ENCODE data around the gene LITAF. TPM values are rescaled to one million over a fixed set of nuclear protein-coding genes. Genes with fewer than 3 reads are reported as not detected.
"Not testable (repeated sequence)": the region's sequence is repeated elsewhere in the genome, so short reads cannot be mapped to it uniquely, and the experiment has no call there.

LITAF gene
- total RNA-seq, 3 donors from 2014 or later, result 68.4 to 127 (median 103) TPM

- Mint-ChIP-seq H3K36me3 (ENCODE audit: insufficient read depth) (peaks cover 25% of the 10 kb centered on the region), H3K4me3 (no peak overlapping the region), H3K9me3 (no peaks in the 10 kb centered on the region), H3K27me3 (ENCODE audit: low read depth) (no peaks in the 10 kb centered on the region), H3K4me1 (ENCODE audit: low read depth) (peaks cover 79% of the 10 kb centered on the region)
- peak in 1 of 2 donors; percentile 10 for ATAC-seq
- DNase-seq, result no peak
Observed at GRCh38 chr16:11563493-11564040, 23.2 kb downstream of the LITAF start.

GRCh38 chr16:11562941-11563340, 23.8 kb downstream of the LITAF start:
- Mint-ChIP-seq H3K4me3 (no peak overlapping the region), H3K36me3 (ENCODE audit: insufficient read depth) (peaks cover 24% of the 10 kb centered on the region), H3K9me3 (no peaks in the 10 kb centered on the region), H3K27me3 (ENCODE audit: low read depth) (no peaks in the 10 kb centered on the region), H3K4me1 (ENCODE audit: low read depth) (peaks cover 81% of the 10 kb centered on the region)
- ATAC-seq (no peak), DNase-seq (no peak)

GRCh38 chr16:11562411-11562810, 24.3 kb downstream of the LITAF start:
- H3K4me3 Mint-ChIP-seq, result peak overlapping the region; percentile 29
- no peaks in the 10 kb centered on the region for H3K27me3 Mint-ChIP-seq (ENCODE audit: low read depth)
- DNase-seq (no peak), ATAC-seq (no peak)
- peaks cover 24% of the 10 kb centered on the region for H3K36me3 Mint-ChIP-seq (ENCODE audit: insufficient read depth)
- H3K4me1 Mint-ChIP-seq (ENCODE audit: low read depth), result peaks cover 84% of the 10 kb centered on the region
- H3K9me3 Mint-ChIP-seq, result no peaks in the 10 kb centered on the region

- peaks cover 23% of the 10 kb centered on the region for H3K36me3 Mint-ChIP-seq (ENCODE audit: insufficient read depth)
- H3K4me3 Mint-ChIP-seq, result peak overlapping the region; percentile 80
- H3K4me1 Mint-ChIP-seq (ENCODE audit: low read depth), result peaks cover 85% of the 10 kb centered on the region
- ATAC-seq, result no peak
- no peaks in the 10 kb centered on the region for H3K27me3 Mint-ChIP-seq (ENCODE audit: low read depth)
- H3K9me3 Mint-ChIP-seq, result no peaks in the 10 kb centered on the region
- DNase-seq, result no peak
Observed at GRCh38 chr16:11561856-11562255, 24.9 kb downstream of the LITAF start.

GRCh38 chr16:11561454-11561805, 25.3 kb downstream of the LITAF start:
- Mint-ChIP-seq H3K36me3 (ENCODE audit: insufficient read depth) (peaks cover 23% of the 10 kb centered on the region), H3K9me3 (no peaks in the 10 kb centered on the region), H3K27me3 (ENCODE audit: low read depth) (no peaks in the 10 kb centered on the region), H3K4me1 (ENCODE audit: low read depth) (peaks cover 85% of the 10 kb centered on the region), H3K4me3 (peak overlapping the region; percentile 80)
- ATAC-seq, result no peak
- no peak for DNase-seq

- peaks cover 23% of the 10 kb centered on the region for H3K36me3 Mint-ChIP-seq (ENCODE audit: insufficient read depth)
- peak overlapping the region; percentile 80 for H3K4me3 Mint-ChIP-seq
- H3K4me1 Mint-ChIP-seq (ENCODE audit: low read depth), result peaks cover 85% of the 10 kb centered on the region
- ATAC-seq (peak; percentile 87 to 89), DNase-seq (peak; percentile 44)
- H3K9me3 Mint-ChIP-seq, result no peaks in the 10 kb centered on the region
- H3K27me3 Mint-ChIP-seq (ENCODE audit: low read depth), result no peaks in the 10 kb centered on the region
Observed at GRCh38 chr16:11560701-11561453, 25.8 kb downstream of the LITAF start.

GRCh38 chr16:11558308-11558823, 28.4 kb downstream of the LITAF start:
- H3K27me3 Mint-ChIP-seq (ENCODE audit: low read depth); ATAC-seq; H3K9me3 Mint-ChIP-seq; H3K4me3 Mint-ChIP-seq; DNase-seq: not testable (repeated sequence)
- Mint-ChIP-seq H3K36me3 (ENCODE audit: insufficient read depth) (peaks cover 28% of the 10 kb centered on the region), H3K4me1 (ENCODE audit: low read depth) (peaks cover 77% of the 10 kb centered on the region)

GRCh38 chr16:11557801-11558200, 28.9 kb downstream of the LITAF start:
- Mint-ChIP-seq H3K4me3 (no peak overlapping the region), H3K9me3 (no peaks in the 10 kb centered on the region), H3K36me3 (ENCODE audit: insufficient read depth) (peaks cover 31% of the 10 kb centered on the region), H3K4me1 (ENCODE audit: low read depth) (peaks cover 74% of the 10 kb centered on the region), H3K27me3 (ENCODE audit: low read depth) (no peaks in the 10 kb centered on the region)
- ATAC-seq, result no peak
- DNase-seq, result no peak

GRCh38 chr16:11556945-11557720, 29.6 kb downstream of the LITAF start:
- Mint-ChIP-seq H3K36me3 (ENCODE audit: insufficient read depth) (peaks cover 38% of the 10 kb centered on the region), H3K4me1 (ENCODE audit: low read depth) (peaks cover 70% of the 10 kb centered on the region), H3K4me3 (peak overlapping the region; percentile 14), H3K27me3 (ENCODE audit: low read depth) (no peaks in the 10 kb centered on the region), H3K9me3 (no peaks in the 10 kb centered on the region)
- DNase-seq (no peak), ATAC-seq (no peak)

GRCh38 chr16:11556214-11556819, 30.4 kb downstream of the LITAF start:
- H3K9me3 Mint-ChIP-seq, result no peaks in the 10 kb centered on the region
- DNase-seq, result no peak
- no peak overlapping the region for H3K4me3 Mint-ChIP-seq
- H3K4me1 Mint-ChIP-seq (ENCODE audit: low read depth), result peaks cover 63% of the 10 kb centered on the region
- peaks cover 41% of the 10 kb centered on the region for H3K36me3 Mint-ChIP-seq (ENCODE audit: insufficient read depth)
- H3K27me3 Mint-ChIP-seq (ENCODE audit: low read depth), result no peaks in the 10 kb centered on the region
- no peak for ATAC-seq

- Mint-ChIP-seq H3K27me3 (ENCODE audit: low read depth) (no peaks in the 10 kb centered on the region), H3K4me1 (ENCODE audit: low read depth) (peaks cover 46% of the 10 kb centered on the region), H3K9me3 (no peaks in the 10 kb centered on the region), H3K4me3 (no peak overlapping the region), H3K36me3 (ENCODE audit: insufficient read depth) (peaks cover 59% of the 10 kb centered on the region)
- ATAC-seq, result no peak
- DNase-seq, result no peak
Observed at GRCh38 chr16:11554053-11554452, 32.7 kb downstream of the LITAF start.

GRCh38 chr16:11553371-11553770, 33.3 kb downstream of the LITAF start:
- peaks cover 62% of the 10 kb centered on the region for H3K36me3 Mint-ChIP-seq (ENCODE audit: insufficient read depth)
- DNase-seq (no peak), ATAC-seq (no peak)
- H3K4me1 Mint-ChIP-seq (ENCODE audit: low read depth), result peaks cover 39% of the 10 kb centered on the region
- no peaks in the 10 kb centered on the region for H3K27me3 Mint-ChIP-seq (ENCODE audit: low read depth)
- no peak overlapping the region for H3K4me3 Mint-ChIP-seq
- no peaks in the 10 kb centered on the region for H3K9me3 Mint-ChIP-seq

- Mint-ChIP-seq H3K4me3 (no peak overlapping the region), H3K27me3 (ENCODE audit: low read depth) (no peaks in the 10 kb centered on the region), H3K9me3 (no peaks in the 10 kb centered on the region), H3K4me1 (ENCODE audit: low read depth) (peaks cover 31% of the 10 kb centered on the region), H3K36me3 (ENCODE audit: insufficient read depth) (peaks cover 70% of the 10 kb centered on the region)
- ATAC-seq, result no peak
- no peak for DNase-seq
Observed at GRCh38 chr16:11552440-11552839, 34.3 kb downstream of the LITAF start.

- Mint-ChIP-seq H3K4me1 (ENCODE audit: low read depth) (peaks cover 25% of the 10 kb centered on the region), H3K27me3 (ENCODE audit: low read depth) (no peaks in the 10 kb centered on the region), H3K36me3 (ENCODE audit: insufficient read depth) (peaks cover 72% of the 10 kb centered on the region), H3K4me3 (no peak overlapping the region), H3K9me3 (no peaks in the 10 kb centered on the region)
- ATAC-seq (no peak), DNase-seq (no peak)
Observed at GRCh38 chr16:11551842-11552241, 34.9 kb downstream of the LITAF start.
